DND-41 (cell line): ENCODE measurements around the gene FAM222A.

ENCODE experiments used
- ATAC-seq: fragments of 200-7000 bp; cut with Tn5 transposase; 3 replicates; pipeline ENCODE4 v1.9.1; 2021; ENCODE audit warnings: low read depth; ENCODE audit not compliant: insufficient read depth
- DNase-seq: peaks from one replicate; pipeline ENCODE4 v3.0.0-alpha.2; 2020
- H2AFZ ChIP-seq: 2 replicates; pipeline ENCODE4 v1.6.0; 2012; ENCODE audit warnings: low read depth, low read length
- H3K27ac ChIP-seq: 2 replicates; pipeline ENCODE4 v1.5.1; 2012; ENCODE audit warnings: low read length, inconsistent platforms
- H3K27me3 ChIP-seq: fragments of 200-600 bp; sonication (generic); 2 replicates; pipeline ENCODE4 v1.6.0; 2012; ENCODE audit warnings: low read length, mild to moderate bottlenecking, inconsistent platforms; ENCODE audit not compliant: insufficient read depth, poor library complexity
- H3K36me3 ChIP-seq: 2 replicates; pipeline ENCODE4 v1.5.1; 2012; ENCODE audit warnings: low read length, inconsistent platforms; ENCODE audit not compliant: insufficient read depth
- H3K4me1 ChIP-seq: 2 replicates; pipeline ENCODE4 v1.5.1; 2012; ENCODE audit warnings: mild to moderate bottlenecking, low read length; ENCODE audit not compliant: insufficient read depth
- H3K4me2 ChIP-seq: 2 replicates; pipeline ENCODE4 v1.6.0; 2012; ENCODE audit warnings: mild to moderate bottlenecking, moderate library complexity, low read length, inconsistent platforms; ENCODE audit not compliant: insufficient read depth
- H3K4me3 ChIP-seq, 2 experiments: fragments of 200-600 bp in 1 of 2; shearing (Covaris generic) in 1 of 2; 2 replicates each; pipeline ENCODE4 v1.5.1; 2012 to 2016; ENCODE audit warnings: inconsistent platforms in 2 of 2, low read length in 2 of 2, mild to moderate bottlenecking in 2 of 2, low read depth in 1 of 2, moderate library complexity in 1 of 2
- H3K79me2 ChIP-seq: 2 replicates; pipeline ENCODE4 v1.6.0; 2012; ENCODE audit warnings: low read length, inconsistent platforms; ENCODE audit not compliant: insufficient read depth
- H3K9ac ChIP-seq: 2 replicates; pipeline ENCODE4 v1.6.0; 2012; ENCODE audit warnings: low read depth, mild to moderate bottlenecking, inconsistent platforms, low read length, moderate library complexity
- H3K9me3 ChIP-seq: 2 replicates; pipeline ENCODE4 v1.5.1; 2012; ENCODE audit warnings: low read length, moderate library complexity, mild to moderate bottlenecking, inconsistent platforms; ENCODE audit not compliant: insufficient read depth, severe bottlenecking
- H4K20me1 ChIP-seq: 2 replicates; pipeline ENCODE4 v1.6.0; 2012; ENCODE audit warnings: low read length; ENCODE audit not compliant: insufficient read depth
- CTCF ChIP-seq: IDR thresholded peaks from 2 replicates; pipeline ENCODE4 v1.5.1; 2012; ENCODE audit warnings: borderline replicate concordance, low read length, moderate library complexity, mild to moderate bottlenecking; ENCODE audit not compliant: poor library complexity, severe bottlenecking; ENCODE audit errors: extremely low read depth
- EZH2 ChIP-seq: IDR thresholded peaks from 3 replicates; pipeline ENCODE4 v1.6.1; 2012; ENCODE audit warnings: borderline replicate concordance, low read depth, mild to moderate bottlenecking, moderate library complexity, low read length, inconsistent platforms; ENCODE audit not compliant: severe bottlenecking

FAM222A gene

GRCh38 chr12:109730306-109731145 lies 16.9 kb downstream of the FAM222A start:
- TF ChIP-seq CTCF (no peak), EZH2 (no peak)
- H3K4me3 ChIP-seq, result no peak overlapping the region
- no peaks in the 10 kb centered on the region for H3K79me2 ChIP-seq
- H3K9me3 ChIP-seq, result no peaks in the 10 kb centered on the region
- no peak overlapping the region for H3K9ac ChIP-seq
- H3K4me1 ChIP-seq, result no peaks in the 10 kb centered on the region
- ATAC-seq (no peak), DNase-seq (no peak)
- no peak overlapping the region for H2AFZ ChIP-seq
- H3K36me3 ChIP-seq, result no peaks in the 10 kb centered on the region
- no peak overlapping the region for H3K27ac ChIP-seq
- H3K27me3 ChIP-seq, result no peaks in the 10 kb centered on the region
- peaks cover 20% of the 10 kb centered on the region for H4K20me1 ChIP-seq
- H3K4me2 ChIP-seq, result no peak overlapping the region

- H3K9ac ChIP-seq, result no peak overlapping the region
- H4K20me1 ChIP-seq, result peaks cover 24% of the 10 kb centered on the region
- H3K27me3 ChIP-seq, result no peaks in the 10 kb centered on the region
- no peaks in the 10 kb centered on the region for H3K4me1 ChIP-seq
- no peak overlapping the region for H3K4me3 ChIP-seq
- DNase-seq, result no peak
- no peak for ATAC-seq
- H2AFZ ChIP-seq, result no peak overlapping the region
- no peaks in the 10 kb centered on the region for H3K79me2 ChIP-seq
- no peaks in the 10 kb centered on the region for H3K36me3 ChIP-seq
- H3K27ac ChIP-seq, result no peak overlapping the region
- H3K4me2 ChIP-seq, result no peak overlapping the region
- no peaks in the 10 kb centered on the region for H3K9me3 ChIP-seq
- no peak for TF ChIP-seq EZH2
- no peak for TF ChIP-seq CTCF
Measured at GRCh38 chr12:109731231-109731731, 17.7 kb downstream of the FAM222A start.

GRCh38 chr12:109731806-109732205 lies 18.2 kb downstream of the FAM222A start:
- no peak overlapping the region for H3K27ac ChIP-seq
- H3K4me2 ChIP-seq, result no peak overlapping the region
- no peak overlapping the region for H2AFZ ChIP-seq
- H3K4me3 ChIP-seq, result no peak overlapping the region
- H4K20me1 ChIP-seq, result peaks cover 27% of the 10 kb centered on the region
- no peaks in the 10 kb centered on the region for H3K36me3 ChIP-seq
- no peak for ATAC-seq
- no peaks in the 10 kb centered on the region for H3K79me2 ChIP-seq
- TF ChIP-seq CTCF (no peak), EZH2 (no peak)
- H3K9ac ChIP-seq, result no peak overlapping the region
- no peaks in the 10 kb centered on the region for H3K4me1 ChIP-seq
- no peaks in the 10 kb centered on the region for H3K9me3 ChIP-seq
- DNase-seq, result no peak
- no peaks in the 10 kb centered on the region for H3K27me3 ChIP-seq
